ENCODE data around the gene RNF220.
A peak's percentile ranks its signal among the peaks of the same experiment; 100 is the strongest.
"Not testable (repeated sequence)": the region's sequence is repeated elsewhere in the genome, so short reads cannot be mapped to it uniquely, and the experiment has no call there.

The RNF220 gene

GRCh38 chr1:44654621-44655187 is 249.6 kb downstream of the RNF220 start:
- no peak for DNase-seq (ENCODE audit: low spot score)

- no peak for DNase-seq (ENCODE audit: low spot score)
Observed at GRCh38 chr1:44655609-44656008, 250.6 kb downstream of the RNF220 start.

- DNase-seq (ENCODE audit: low spot score), result no peak
Observed at GRCh38 chr1:44659566-44659965, 254.5 kb downstream of the RNF220 start.

GRCh38 chr1:44660176-44660575 is 255.1 kb downstream of the RNF220 start:
- no peak for DNase-seq (ENCODE audit: low spot score)

- DNase-seq (ENCODE audit: low spot score), result no peak
Observed at GRCh38 chr1:44661781-44662682, 257.0 kb downstream of the RNF220 start.

- DNase-seq (ENCODE audit: low spot score), result no peak
Observed at GRCh38 chr1:44662683-44663030, 257.6 kb downstream of the RNF220 start.

GRCh38 chr1:44663417-44663816 is 258.4 kb downstream of the RNF220 start:
- DNase-seq (ENCODE audit: low spot score), result no peak

- DNase-seq (ENCODE audit: low spot score), result no peak
Observed at GRCh38 chr1:44664730-44665370, 259.8 kb downstream of the RNF220 start.

DNA sequence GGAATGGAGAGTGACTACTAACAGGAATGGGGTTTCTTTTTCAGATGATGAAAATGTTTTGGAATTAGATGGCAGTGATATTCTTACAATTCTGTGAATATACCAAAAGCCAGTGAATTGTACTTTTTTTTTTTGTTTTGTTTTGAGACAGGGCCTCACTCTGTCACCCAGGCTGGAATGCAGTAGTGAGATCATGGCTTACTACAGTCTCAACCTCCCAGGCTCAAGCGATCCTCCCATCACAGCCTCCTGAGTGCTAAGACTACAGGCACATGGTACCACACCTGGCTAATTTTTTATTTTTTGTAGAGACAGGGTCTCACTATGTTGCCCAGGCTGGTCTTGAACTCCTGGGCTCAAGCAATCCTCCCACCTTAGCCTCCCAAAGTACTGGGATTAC is 261.7 kb downstream of the RNF220 start:
- DNase-seq (ENCODE audit: low spot score), result not testable (repeated sequence)

- no peak for DNase-seq (ENCODE audit: low spot score)
Observed at GRCh38 chr1:44670751-44671640, 265.9 kb downstream of the RNF220 start.

GRCh38 chr1:44672254-44672955 is 267.4 kb downstream of the RNF220 start:
- DNase-seq (ENCODE audit: low spot score), result no peak

GRCh38 chr1:44672961-44673674 is 268.1 kb downstream of the RNF220 start:
- no peak for DNase-seq (ENCODE audit: low spot score)

DNA sequence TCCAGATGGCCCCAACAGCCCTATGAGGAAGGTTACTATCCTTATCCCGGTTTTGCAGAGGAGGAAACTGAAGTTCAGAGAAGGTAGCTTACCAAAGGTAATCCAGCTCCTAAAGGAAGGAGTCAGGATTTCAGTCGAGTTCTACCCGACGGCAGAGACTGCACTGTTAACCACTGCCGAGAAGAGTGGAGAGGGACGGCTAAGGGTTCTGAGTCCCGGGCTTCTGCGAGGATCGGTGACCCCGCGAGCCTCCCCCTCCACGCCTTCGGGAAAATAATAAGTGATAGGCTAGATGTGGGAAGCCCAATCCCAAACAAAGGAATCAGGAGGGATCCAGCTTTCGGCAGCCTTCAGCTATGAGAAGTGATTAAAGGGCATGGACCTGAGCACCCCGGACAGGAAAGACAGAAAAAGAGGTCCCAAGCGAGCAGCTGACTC is 268.6 kb downstream of the RNF220 start:
- no peak for DNase-seq (ENCODE audit: low spot score)

- DNase-seq (ENCODE audit: low spot score), result peak; percentile 98
Observed at GRCh38 chr1:44674113-44675000, 269.3 kb downstream of the RNF220 start, which contains the start of the genes ARMH1 and TMEM53. ARMH1 (plus strand) TSS chr1:44674714; CDS start chr1:44689698, 14,984 bp downstream. TMEM53 (minus strand) TSS chr1:44674481; CDS start chr1:44674391, 90 bp downstream.

DNA sequence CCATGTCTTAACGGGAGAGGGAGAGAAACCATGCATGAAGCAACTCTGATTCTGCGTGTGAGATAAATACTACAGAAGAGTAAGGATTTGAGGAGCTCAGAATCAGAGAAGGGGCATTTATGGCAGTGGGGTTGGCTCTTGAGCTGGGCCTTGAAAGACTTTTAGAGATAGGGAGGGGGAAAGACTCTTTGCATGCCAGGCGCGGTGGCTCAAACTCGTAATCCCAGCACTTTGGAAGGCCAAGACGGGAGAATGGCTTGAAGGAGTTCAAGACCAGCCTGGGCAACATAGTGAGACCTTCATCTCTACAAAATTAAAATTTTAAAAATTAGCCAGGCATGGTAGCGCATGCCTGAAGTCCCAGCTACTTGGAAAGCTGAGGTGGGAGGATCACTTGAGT is 270.1 kb downstream of the RNF220 start:
- no peak for DNase-seq (ENCODE audit: low spot score)

DNA sequence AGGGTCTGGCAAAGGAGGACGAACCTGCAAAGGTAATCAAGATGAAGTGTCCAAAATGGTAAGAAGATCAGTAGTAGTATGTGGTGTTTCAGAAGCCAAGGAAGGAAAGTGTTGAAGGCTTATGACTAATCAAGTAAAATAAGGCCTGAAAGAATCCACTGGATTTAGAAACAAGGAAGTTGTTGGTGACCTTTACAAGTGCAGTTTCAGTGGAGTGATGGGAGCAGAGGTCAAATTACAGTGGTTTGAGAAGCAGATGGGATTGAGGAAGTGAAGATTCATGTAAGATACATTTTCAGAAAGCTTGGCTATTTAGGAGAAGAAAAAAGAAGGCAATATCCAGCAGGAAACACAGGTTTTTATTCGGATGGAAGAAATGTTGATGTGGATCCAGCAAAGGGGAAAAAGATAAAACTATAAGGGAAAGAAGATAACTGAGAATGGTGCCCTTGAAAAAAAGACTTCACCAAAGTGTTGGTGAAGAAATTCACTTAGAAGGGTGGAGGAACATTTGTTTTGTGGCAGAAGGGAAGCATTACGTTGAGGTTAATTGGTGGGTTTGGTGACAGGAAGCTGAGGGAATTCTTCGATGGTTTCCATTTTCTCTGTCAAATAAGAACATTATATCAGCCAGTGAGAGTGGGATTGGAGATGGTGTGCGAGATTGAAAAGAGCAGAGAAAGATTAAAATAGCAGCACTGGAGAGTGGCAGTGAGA is 271.6 kb downstream of the RNF220 start:
- no peak for DNase-seq (ENCODE audit: low spot score)

GRCh38 chr1:44677201-44677766 is 272.2 kb downstream of the RNF220 start:
- no peak for DNase-seq (ENCODE audit: low spot score)

DNA sequence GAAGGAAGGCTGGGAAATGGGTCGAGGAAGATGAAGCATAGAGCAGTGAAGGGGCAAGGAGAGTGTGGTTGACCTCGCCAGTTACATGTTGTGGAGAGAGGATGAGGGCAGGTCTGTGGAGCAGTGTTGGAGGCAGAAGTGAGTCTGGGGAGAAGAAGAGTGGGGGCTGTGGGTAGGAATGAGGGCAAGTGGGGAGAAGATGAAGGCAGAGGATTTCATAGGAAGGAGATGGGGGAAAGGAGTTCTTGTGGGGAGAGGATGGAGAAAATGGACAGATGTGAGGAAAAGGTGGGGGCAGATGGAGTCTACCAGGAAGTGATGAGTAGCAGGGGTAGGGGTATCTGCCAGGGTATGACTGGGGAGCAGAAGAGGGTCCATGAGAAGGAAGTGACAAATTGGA is 273.1 kb downstream of the RNF220 start:
- no peak for DNase-seq (ENCODE audit: low spot score)

Data from germinal center (tissue), 1 donor.